ENCODE data around the gene CHURC1.
"Not testable (repeated sequence)": the region's sequence is repeated elsewhere in the genome, so short reads cannot be mapped to it uniquely, and the experiment has no call there.

The CHURC1 gene

GRCh38 chr14:64910847-64911495 is 3.3 kb upstream of the CHURC1 start:
- DNase-seq (ENCODE audit: low read depth), result no peak

GRCh38 chr14:64912261-64912660 is 2.0 kb upstream of the CHURC1 start:
- no peak for DNase-seq (ENCODE audit: low read depth)

GRCh38 chr14:64913477-64913876 is 778 bp upstream of the CHURC1 start:
- not testable (repeated sequence) for DNase-seq (ENCODE audit: low read depth)

GRCh38 chr14:64915029-64915424 is 772 bp downstream of the CHURC1 start:
- no peak for DNase-seq (ENCODE audit: low read depth)

- DNase-seq (ENCODE audit: low read depth), result no peak
Observed at GRCh38 chr14:64915797-64916196, 1.5 kb downstream of the CHURC1 start.

- DNase-seq (ENCODE audit: low read depth), result no peak
Observed at GRCh38 chr14:64918216-64918615, 4.0 kb downstream of the CHURC1 start.

GRCh38 chr14:64919215-64919614 is 5.0 kb downstream of the CHURC1 start:
- DNase-seq (ENCODE audit: low read depth), result no peak

- DNase-seq (ENCODE audit: low read depth), result no peak
Observed at GRCh38 chr14:64919618-64920017, 5.4 kb downstream of the CHURC1 start.

GRCh38 chr14:64920465-64920864 is 6.2 kb downstream of the CHURC1 start:
- DNase-seq (ENCODE audit: low read depth), result no peak

GRCh38 chr14:64923015-64923414 is 8.8 kb downstream of the CHURC1 start:
- no peak for DNase-seq (ENCODE audit: low read depth)

GRCh38 chr14:64926398-64926995 is 12.2 kb downstream of the CHURC1 start:
- no peak for DNase-seq (ENCODE audit: low read depth)

- DNase-seq (ENCODE audit: low read depth), result no peak
Observed at GRCh38 chr14:64927031-64927430, 12.8 kb downstream of the CHURC1 start.

GRCh38 chr14:64928239-64929013 is 14.2 kb downstream of the CHURC1 start:
- DNase-seq (ENCODE audit: low read depth), result no peak

- no peak for DNase-seq (ENCODE audit: low read depth)
Observed at GRCh38 chr14:64929014-64929359, 14.7 kb downstream of the CHURC1 start.

GRCh38 chr14:64930085-64930843 is 16.0 kb downstream of the CHURC1 start:
- no peak for DNase-seq (ENCODE audit: low read depth)

- no peak for DNase-seq (ENCODE audit: low read depth)
Observed at GRCh38 chr14:64931123-64931522, 16.9 kb downstream of the CHURC1 start.

- DNase-seq (ENCODE audit: low read depth), result no peak
Observed at GRCh38 chr14:64932231-64932630, 18.0 kb downstream of the CHURC1 start.

- no peak for DNase-seq (ENCODE audit: low read depth)
Observed at GRCh38 chr14:64934338-64934929, 20.2 kb downstream of the CHURC1 start.

- no peak for DNase-seq (ENCODE audit: low read depth)
Observed at GRCh38 chr14:64935508-64935907, 21.3 kb downstream of the CHURC1 start.

GRCh38 chr14:64937171-64937820 is 23.0 kb downstream of the CHURC1 start:
- no peak for DNase-seq (ENCODE audit: low read depth)

GRCh38 chr14:64937821-64938193 is 23.6 kb downstream of the CHURC1 start:
- no peak for DNase-seq (ENCODE audit: low read depth)
